ENCODE measurements around the gene CDC42BPB.

DNA sequence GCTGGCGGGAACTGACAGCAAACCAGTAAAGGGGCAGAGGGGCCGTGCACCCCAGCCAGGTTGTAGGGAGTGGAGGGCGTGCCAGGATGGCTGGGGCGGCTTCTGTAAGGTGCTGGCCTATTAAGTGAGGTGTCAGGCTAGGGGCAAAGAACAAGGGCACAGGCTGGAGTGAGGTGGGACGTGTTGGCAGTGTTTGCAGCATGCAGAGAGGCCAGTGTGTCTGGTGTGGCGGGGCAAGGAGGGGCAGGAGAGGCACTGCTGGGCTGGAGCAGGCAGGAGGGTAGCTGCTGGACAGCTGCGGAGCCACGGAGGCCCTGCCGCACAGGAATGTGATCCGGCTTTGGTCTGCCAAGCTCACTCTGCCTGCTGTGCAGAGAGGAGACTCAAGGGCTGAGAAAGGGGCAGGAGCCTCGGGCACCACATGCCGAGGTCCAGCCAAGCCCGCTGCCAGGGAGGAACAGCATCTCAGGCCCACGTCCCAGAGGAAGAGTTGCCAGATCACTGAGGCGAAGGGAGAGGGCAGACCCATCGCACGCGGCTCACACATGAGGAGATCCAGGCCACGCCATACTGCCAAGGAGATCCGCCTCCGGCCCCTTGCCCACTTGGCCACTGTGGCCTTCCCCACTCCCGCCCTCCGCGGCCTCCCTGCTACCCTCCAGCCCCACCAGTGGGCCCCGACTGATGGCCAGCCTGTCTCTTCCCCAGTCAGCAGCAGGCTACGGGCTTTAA lies 88.1 kb downstream of the CDC42BPB start:
- TF ChIP-seq, protein P1, sequence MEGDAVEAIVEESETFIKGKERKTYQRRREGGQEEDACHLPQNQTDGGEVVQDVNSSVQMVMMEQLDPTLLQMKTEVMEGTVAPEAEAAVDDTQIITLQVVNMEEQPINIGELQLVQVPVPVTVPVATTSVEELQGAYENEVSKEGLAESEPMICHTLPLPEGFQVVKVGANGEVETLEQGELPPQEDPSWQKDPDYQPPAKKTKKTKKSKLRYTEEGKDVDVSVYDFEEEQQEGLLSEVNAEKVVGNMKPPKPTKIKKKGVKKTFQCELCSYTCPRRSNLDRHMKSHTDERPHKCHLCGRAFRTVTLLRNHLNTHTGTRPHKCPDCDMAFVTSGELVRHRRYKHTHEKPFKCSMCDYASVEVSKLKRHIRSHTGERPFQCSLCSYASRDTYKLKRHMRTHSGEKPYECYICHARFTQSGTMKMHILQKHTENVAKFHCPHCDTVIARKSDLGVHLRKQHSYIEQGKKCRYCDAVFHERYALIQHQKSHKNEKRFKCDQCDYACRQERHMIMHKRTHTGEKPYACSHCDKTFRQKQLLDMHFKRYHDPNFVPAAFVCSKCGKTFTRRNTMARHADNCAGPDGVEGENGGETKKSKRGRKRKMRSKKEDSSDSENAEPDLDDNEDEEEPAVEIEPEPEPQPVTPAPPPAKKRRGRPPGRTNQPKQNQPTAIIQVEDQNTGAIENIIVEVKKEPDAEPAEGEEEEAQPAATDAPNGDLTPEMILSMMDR (IDR thresholded peaks at IDR 0.05) = no peak
- TF ChIP-seq POLR2A (IDR thresholded peaks at IDR 0.05) (no peak), POLR2AphosphoS5 (IDR thresholded peaks at IDR 0.05) (no peak), EP300 (IDR thresholded peaks at IDR 0.05) (no peak)

All from upper lobe of left lung (tissue), 4 donors.